ENCODE data around the gene NLRC5. TPM values are rescaled to one million over a fixed set of nuclear protein-coding genes. Genes with fewer than 3 reads are reported as not detected.
"Not testable (repeated sequence)": the region's sequence is repeated elsewhere in the genome, so short reads cannot be mapped to it uniquely, and the experiment has no call there.

NLRC5 gene
- total RNA-seq, 4 donors from 2014 or later = 11.1 to 39.7 (median 16.3) TPM

DNA sequence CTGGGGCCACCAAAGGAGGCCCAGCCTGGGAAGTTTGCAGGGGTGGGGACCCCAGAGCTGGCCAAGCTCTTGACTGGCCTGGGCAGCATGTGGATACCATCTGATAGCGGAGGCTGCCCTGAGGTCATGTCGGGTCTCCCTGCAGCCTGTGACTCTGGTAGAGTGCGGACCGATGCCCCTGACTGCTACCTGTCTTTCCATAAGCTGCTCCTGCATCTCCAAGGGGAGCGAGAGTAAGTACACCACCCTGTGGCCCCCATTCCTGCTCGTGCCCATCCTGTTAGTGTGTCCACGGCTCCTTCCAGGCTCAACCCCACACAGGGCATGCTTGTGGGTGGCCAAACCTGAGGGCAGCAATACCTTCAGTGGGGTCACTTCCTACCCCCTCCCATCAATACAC lies 19.6 kb upstream of the NLRC5 start:
- ATAC-seq = no peak
- WGBS, 2 donors (ENCODE audit: low coverage in 1 of 2) = 100% methylated on average over 1 of the region's 7 CpGs; no CpG with 5 or more reads in 1 of the 2 donors
- Histone ChIP-seq H3K4me3 (no peak overlapping the region), H3K36me3 (no peaks in the 10 kb centered on the region), H3K27ac (no peak overlapping the region), H3K9me3 (no peaks in the 10 kb centered on the region), H3K27me3 (no peaks in the 10 kb centered on the region), H3K4me1 (peaks cover 0 to 14% (median 0%) of the 10 kb centered on the region in 3 donors)
- no peak for TF ChIP-seq POLR2A (IDR thresholded peaks at IDR 0.05)
- no peak for TF ChIP-seq EP300 (IDR thresholded peaks at IDR 0.05)

DNA sequence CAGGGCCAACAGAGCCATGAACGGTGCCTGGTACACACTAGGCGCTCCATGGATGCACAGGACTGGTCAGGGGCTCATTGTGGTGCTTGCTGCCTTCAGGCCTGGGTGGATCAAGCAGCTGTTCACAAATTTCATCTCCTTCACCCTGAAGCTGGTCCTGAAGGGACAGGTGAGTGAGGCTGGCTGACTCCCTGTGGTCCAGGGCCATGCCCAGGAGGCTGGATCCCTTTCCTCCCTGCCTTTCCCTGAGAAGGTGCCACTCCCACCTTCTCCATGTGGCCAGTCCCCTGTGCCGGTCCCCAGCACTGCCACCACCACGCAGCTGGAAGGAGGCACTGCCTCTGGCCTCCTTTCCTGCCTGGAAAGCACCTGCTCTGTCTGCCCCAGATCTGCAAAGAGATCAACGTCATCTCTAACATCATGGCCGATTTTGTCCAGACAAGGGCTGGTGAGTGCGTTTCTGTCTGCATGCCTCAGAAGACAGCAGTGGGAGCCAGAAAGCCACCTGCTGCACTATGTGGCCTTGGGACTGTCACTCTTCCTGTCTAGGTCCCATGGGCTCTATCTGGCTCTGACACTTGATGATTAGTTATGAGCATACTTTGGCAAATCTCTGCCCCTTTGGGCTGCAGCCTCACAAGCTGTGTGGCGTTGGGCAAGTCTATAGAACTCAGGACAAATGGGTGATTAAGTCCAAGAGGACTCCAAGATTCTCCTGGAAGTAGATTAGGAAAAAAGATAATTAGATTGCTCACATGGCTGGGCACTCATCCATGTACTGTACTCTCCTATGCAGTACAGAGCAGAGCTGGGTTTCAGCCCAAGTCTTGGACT lies 18.2 kb upstream of the NLRC5 start:
- H3K36me3 ChIP-seq = no peaks in the 10 kb centered on the region
- no peak overlapping the region for H3K27ac ChIP-seq
- H3K4me3 ChIP-seq = no peak overlapping the region
- 61 to 83% methylated on average over 1 to 4 of the region's 8 CpGs for WGBS, 2 donors (ENCODE audit: low coverage in 1 of 2)
- H3K27me3 ChIP-seq = no peaks in the 10 kb centered on the region
- H3K4me1 ChIP-seq = peaks cover 0 to 3% (median 0%) of the 10 kb centered on the region in 3 donors
- H3K9me3 ChIP-seq = no peaks in the 10 kb centered on the region
- TF ChIP-seq POLR2A (IDR thresholded peaks at IDR 0.05) (no peak), POLR2AphosphoS5 (IDR thresholded peaks at IDR 0.05) (no peak), EP300 (IDR thresholded peaks at IDR 0.05) (no peak)
- TF ChIP-seq, protein P1, sequence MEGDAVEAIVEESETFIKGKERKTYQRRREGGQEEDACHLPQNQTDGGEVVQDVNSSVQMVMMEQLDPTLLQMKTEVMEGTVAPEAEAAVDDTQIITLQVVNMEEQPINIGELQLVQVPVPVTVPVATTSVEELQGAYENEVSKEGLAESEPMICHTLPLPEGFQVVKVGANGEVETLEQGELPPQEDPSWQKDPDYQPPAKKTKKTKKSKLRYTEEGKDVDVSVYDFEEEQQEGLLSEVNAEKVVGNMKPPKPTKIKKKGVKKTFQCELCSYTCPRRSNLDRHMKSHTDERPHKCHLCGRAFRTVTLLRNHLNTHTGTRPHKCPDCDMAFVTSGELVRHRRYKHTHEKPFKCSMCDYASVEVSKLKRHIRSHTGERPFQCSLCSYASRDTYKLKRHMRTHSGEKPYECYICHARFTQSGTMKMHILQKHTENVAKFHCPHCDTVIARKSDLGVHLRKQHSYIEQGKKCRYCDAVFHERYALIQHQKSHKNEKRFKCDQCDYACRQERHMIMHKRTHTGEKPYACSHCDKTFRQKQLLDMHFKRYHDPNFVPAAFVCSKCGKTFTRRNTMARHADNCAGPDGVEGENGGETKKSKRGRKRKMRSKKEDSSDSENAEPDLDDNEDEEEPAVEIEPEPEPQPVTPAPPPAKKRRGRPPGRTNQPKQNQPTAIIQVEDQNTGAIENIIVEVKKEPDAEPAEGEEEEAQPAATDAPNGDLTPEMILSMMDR (IDR thresholded peaks at IDR 0.05) = no peak
- no peak for ATAC-seq

DNA sequence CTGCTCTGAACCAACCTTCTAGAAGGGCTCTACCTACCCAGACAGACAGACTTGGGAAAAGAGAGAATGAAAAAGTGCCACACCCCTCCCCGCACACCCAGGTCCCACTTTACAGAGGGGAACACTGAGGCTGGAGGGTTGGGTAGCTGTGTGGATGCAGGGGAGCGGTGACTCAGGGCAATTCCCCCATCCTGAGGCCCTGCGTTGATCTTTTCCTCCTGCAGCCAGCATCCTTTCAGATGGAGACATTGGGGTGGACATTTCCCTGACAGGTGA lies 17.7 kb upstream of the NLRC5 start:
- H3K27ac ChIP-seq = no peak overlapping the region
- ATAC-seq = no peak
- no peak for TF ChIP-seq POLR2AphosphoS5 (IDR thresholded peaks at IDR 0.05)
- TF ChIP-seq POLR2A (IDR thresholded peaks at IDR 0.05) = no peak
- TF ChIP-seq, protein P1 (IDR thresholded peaks at IDR 0.05) = no peak
- no peak for TF ChIP-seq EP300 (IDR thresholded peaks at IDR 0.05)
- no peaks in the 10 kb centered on the region for H3K27me3 ChIP-seq
- H3K4me3 ChIP-seq = no peak overlapping the region
- H3K36me3 ChIP-seq = no peaks in the 10 kb centered on the region
- no CpG with 5 or more reads among the region's 3 CpGs for WGBS, 2 donors (ENCODE audit: low coverage in 1 of 2)
- H3K4me1 ChIP-seq = no peaks in the 10 kb centered on the region
- no peaks in the 10 kb centered on the region for H3K9me3 ChIP-seq

DNA sequence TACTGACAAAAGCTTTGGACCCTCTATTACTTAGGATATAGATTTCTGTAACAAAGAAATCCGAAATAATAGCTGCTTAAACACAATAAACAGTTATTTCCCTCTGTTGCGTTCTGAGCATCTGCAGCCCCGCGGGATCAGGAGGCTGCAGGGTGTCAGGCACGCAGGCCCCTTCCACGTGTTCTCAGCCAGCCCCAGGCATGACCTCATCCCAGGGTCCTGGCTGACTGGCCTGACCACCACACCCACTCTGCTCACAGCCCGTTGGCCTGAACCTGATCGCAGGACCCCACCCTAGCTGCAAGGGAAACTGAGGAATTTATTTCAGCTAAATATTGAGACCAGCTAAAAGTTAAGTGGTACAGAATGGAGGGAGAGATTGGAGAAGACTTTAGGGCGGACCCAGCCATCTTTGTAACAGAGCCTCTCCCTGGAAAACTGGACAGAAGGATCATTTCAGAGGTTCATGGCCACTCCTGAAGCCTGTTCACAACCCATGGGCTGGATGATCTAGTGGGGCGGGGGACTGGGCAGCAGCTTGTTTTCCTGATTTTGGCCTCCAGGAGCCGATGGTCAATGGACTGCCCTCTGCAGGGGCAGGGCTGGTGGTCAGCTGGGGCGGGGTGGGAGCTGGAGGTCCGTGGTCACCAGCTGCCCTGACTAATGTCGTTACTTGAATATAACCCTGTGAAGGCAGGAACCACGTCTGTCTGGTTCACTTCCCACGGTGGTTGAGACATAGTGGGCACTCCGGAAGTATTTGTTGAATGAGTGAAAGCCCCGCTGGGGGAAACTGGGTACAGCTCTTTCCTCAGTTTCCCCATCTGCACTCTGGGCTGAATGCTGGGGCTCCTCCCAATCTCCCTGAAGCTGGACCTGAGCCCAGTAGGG lies 16.7 kb upstream of the NLRC5 start:
- TF ChIP-seq POLR2AphosphoS5 (IDR thresholded peaks at IDR 0.05) = no peak
- no peak for TF ChIP-seq EP300 (IDR thresholded peaks at IDR 0.05)
- no peak for TF ChIP-seq POLR2A (IDR thresholded peaks at IDR 0.05)
- TF ChIP-seq, protein P1 (IDR thresholded peaks at IDR 0.05) = no peak
- no peak overlapping the region for H3K4me3 ChIP-seq
- no peaks in the 10 kb centered on the region for H3K4me1 ChIP-seq
- H3K27me3 ChIP-seq = no peaks in the 10 kb centered on the region
- no peaks in the 10 kb centered on the region for H3K9me3 ChIP-seq
- H3K36me3 ChIP-seq = no peaks in the 10 kb centered on the region
- no peak for ATAC-seq
- WGBS, 2 donors (ENCODE audit: low coverage in 1 of 2) = 60 to 83% methylated on average over 1 to 5 of the region's 18 CpGs
- H3K27ac ChIP-seq = no peak overlapping the region

DNA sequence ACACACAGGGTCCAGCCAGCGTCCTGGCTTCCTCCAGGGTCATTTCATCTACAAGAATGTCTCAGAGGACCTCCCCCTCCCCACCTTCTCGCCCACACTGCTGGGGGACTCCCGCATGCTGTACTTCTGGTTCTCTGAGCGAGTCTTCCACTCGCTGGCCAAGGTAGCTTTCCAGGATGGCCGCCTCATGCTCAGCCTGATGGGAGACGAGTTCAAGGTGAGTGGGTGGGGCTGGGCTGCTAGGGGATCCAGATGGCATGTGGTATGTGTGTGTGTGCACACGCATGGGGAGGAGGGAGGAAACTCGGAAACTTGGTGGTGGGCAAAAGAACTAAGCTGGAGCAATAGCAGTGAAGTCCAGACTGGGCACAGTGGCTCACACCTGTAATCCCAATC lies 16.1 kb upstream of the NLRC5 start:
- no peak overlapping the region for H3K27ac ChIP-seq
- H3K27me3 ChIP-seq = no peaks in the 10 kb centered on the region
- ATAC-seq = no peak
- H3K9me3 ChIP-seq = no peaks in the 10 kb centered on the region
- WGBS, 2 donors (ENCODE audit: low coverage in 1 of 2) = 74% methylated on average over 4 of the region's 9 CpGs; no CpG with 5 or more reads in 1 of the 2 donors
- no peaks in the 10 kb centered on the region for H3K4me1 ChIP-seq
- H3K4me3 ChIP-seq = no peak overlapping the region
- TF ChIP-seq POLR2AphosphoS5 (IDR thresholded peaks at IDR 0.05) = no peak
- TF ChIP-seq, protein P1 (IDR thresholded peaks at IDR 0.05) = no peak
- no peak for TF ChIP-seq POLR2A (IDR thresholded peaks at IDR 0.05)
- no peak for TF ChIP-seq EP300 (IDR thresholded peaks at IDR 0.05)
- H3K36me3 ChIP-seq = no peaks in the 10 kb centered on the region

DNA sequence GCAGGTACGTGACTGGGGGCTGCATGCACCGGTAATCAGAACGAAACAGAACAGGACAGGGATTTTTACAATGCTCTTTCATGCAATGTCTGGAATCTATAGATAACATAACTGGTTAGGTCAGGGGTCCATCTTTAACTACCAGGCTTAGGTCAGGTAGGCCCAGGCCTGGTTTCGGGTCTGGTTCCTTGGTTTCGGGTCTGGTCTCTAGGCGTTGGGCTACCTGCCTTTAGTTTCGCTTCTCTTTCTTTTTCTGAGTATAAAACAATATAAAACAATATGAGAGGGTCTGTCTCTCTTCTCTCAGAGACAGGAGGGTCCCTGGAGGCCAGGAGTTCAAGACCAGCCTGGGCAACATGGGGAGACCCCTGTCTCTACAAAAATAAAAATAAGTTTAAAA lies 15.5 kb upstream of the NLRC5 start:
- H3K36me3 ChIP-seq, H3K4me1 ChIP-seq, H3K9me3 ChIP-seq, H3K4me3 ChIP-seq, H3K27me3 ChIP-seq, H3K27ac ChIP-seq, ATAC-seq: not testable (repeated sequence)
- 89 to 91% methylated on average over 3 to 7 of the region's 7 CpGs for WGBS, 2 donors (ENCODE audit: low coverage in 1 of 2)
